Esophagus muscularis mucosa (tissue), 3 donors: ENCODE results near the gene IRX5.

Source experiments
- EP300 ChIP-seq: sonication (generic); formaldehyde crosslinking; IDR thresholded peaks from one replicate; pipeline ENCODE4 v1.6.1; 2017; ENCODE audit warnings: antibody characterized with exemption
- TF ChIP-seq, protein P1 (sequence below), 3 experiments: fragments of 200-600 bp in 2 of 3; fragments of 450-650 bp in 1 of 3; sonication (generic) in 2 of 3; IDR thresholded peaks; one replicate each; pipeline ENCODE4 v1.5.1; 2017 to 2019; ENCODE audit warnings: antibody characterized with exemption in 3 of 3, mild to moderate bottlenecking in 2 of 3, moderate library complexity in 1 of 3

- TF ChIP-seq, protein P1, sequence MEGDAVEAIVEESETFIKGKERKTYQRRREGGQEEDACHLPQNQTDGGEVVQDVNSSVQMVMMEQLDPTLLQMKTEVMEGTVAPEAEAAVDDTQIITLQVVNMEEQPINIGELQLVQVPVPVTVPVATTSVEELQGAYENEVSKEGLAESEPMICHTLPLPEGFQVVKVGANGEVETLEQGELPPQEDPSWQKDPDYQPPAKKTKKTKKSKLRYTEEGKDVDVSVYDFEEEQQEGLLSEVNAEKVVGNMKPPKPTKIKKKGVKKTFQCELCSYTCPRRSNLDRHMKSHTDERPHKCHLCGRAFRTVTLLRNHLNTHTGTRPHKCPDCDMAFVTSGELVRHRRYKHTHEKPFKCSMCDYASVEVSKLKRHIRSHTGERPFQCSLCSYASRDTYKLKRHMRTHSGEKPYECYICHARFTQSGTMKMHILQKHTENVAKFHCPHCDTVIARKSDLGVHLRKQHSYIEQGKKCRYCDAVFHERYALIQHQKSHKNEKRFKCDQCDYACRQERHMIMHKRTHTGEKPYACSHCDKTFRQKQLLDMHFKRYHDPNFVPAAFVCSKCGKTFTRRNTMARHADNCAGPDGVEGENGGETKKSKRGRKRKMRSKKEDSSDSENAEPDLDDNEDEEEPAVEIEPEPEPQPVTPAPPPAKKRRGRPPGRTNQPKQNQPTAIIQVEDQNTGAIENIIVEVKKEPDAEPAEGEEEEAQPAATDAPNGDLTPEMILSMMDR (IDR thresholded peaks at IDR 0.05): no peak
- TF ChIP-seq EP300: no peak
Measured at GRCh38 chr16:54962045-54962444, 31.4 kb downstream of the IRX5 start.
